Heart right ventricle (tissue), 16 donors: Measurements from ENCODE around the gene TMEM50A. TPM values are rescaled to one million over a fixed set of nuclear protein-coding genes. Genes with fewer than 3 reads are reported as not detected.
A peak's percentile ranks its signal among the peaks of the same experiment; 100 is the strongest.
"Not testable (repeated sequence)": the region's sequence is repeated elsewhere in the genome, so short reads cannot be mapped to it uniquely, and the experiment has no call there.

Source experiments
- ATAC-seq, 8 donors: fragments of 200-7000 bp; cut with Tn5 transposase; one replicate each; pipeline ENCODE4 v1.9.1; 2020; ENCODE audit warnings: mild to moderate bottlenecking in 8 of 8, moderate library complexity in 8 of 8, moderate number of reproducible peaks in 1 of 8
- DNase-seq, 2 donors: peaks; one replicate each; pipeline ENCODE4 v3.0.0-alpha.2; 2020
- H3K27ac ChIP-seq, 10 donors: fragments of 200-600 bp; sonication (generic) in 2 of 10; one replicate each; pipeline versions ENCODE4 v1.5.0 to v1.8.0; 2020 to 2022; ENCODE audit warnings: mild to moderate bottlenecking in 3 of 10
- H3K27me3 ChIP-seq, 7 donors: fragments of 200-600 bp; one replicate each; pipeline ENCODE4 v1.8.0; 2021 to 2022; ENCODE audit warnings: mild to moderate bottlenecking in 2 of 7
- H3K36me3 ChIP-seq, 9 donors: fragments of 200-600 bp; sonication (generic) in 1 of 9; one replicate each; pipeline versions ENCODE4 v1.5.0 to v1.8.0; 2020 to 2022; ENCODE audit warnings: mild to moderate bottlenecking in 2 of 9
- H3K4me1 ChIP-seq, 9 donors: fragments of 200-600 bp; sonication (generic) in 1 of 9; one replicate each; pipeline versions ENCODE4 v1.5.0 to v1.8.0; 2020 to 2022; ENCODE audit warnings: mild to moderate bottlenecking in 4 of 9
- H3K4me3 ChIP-seq, 10 donors: fragments of 200-600 bp; sonication (generic) in 2 of 10; one replicate each; pipeline versions ENCODE4 v1.5.0 to v1.8.0; 2020 to 2022; ENCODE audit warnings: mild to moderate bottlenecking in 7 of 10, moderate library complexity in 2 of 10
- H3K9me3 ChIP-seq, 11 donors: fragments of 200-600 bp in 10 of 11; sonication (generic) in 2 of 11; one replicate each; pipeline versions ENCODE4 v1.5.0 to v1.8.0; 2013 to 2022; ENCODE audit warnings: mild to moderate bottlenecking in 2 of 11, control low read depth in 1 of 11, moderate library complexity in 1 of 11
- CTCF ChIP-seq, 9 donors: fragments of 200-600 bp; sonication (generic) in 2 of 9; IDR thresholded peaks; one replicate each; pipeline versions ENCODE4 v1.5.0 to v1.8.0; 2021 to 2022; ENCODE audit warnings: antibody characterized with exemption in 9 of 9, mild to moderate bottlenecking in 5 of 9, moderate library complexity in 1 of 9
- WGBS, 2 donors: extraction: QIAGEN DNeasy Blood & Tissue Kit; methylation state at CpG; one replicate each; pipeline ENCODE4 v1.1.7; 2013; ENCODE audit warnings: inconsistent platforms in 1 of 2; 5-methylcytosine and 5-hydroxymethylcytosine counted together
- intact Hi-C, 10 donors: fragments of 100-400 bp; cut with DNase I; formaldehyde crosslinking; loops; one replicate each; pipeline versions ENCODE4 v1.11.1 to v1.14.2; 2022
- polyA plus RNA-seq, 2 donors: library from polyadenylated mRNA; stranded (reverse); fragments of 200-250 nt; gene quantifications; one replicate each; pipeline ENCODE4 v1.2.3, GENCODE V29; 2013
- total RNA-seq, 10 donors: library from RNA; stranded (reverse); fragmentation: NEBNext Ultra II Directional in 3 of 10; extraction: Animal tissue kit (Norgen Biotek cat#: 25700) in 3 of 10; gene quantifications; one replicate each; pipeline versions ENCODE4 v1.2.1 to v1.2.4, GENCODE V29; 2021 to 2023
- donor health status: Arrhythmogenic right ventricular cardiomyopathy.
- donor health status: ischemic (EF 13 %, LVEDD 7.1; RV severe dilation, severe dysfunction).
- donor health status: healthy with polysubstance abuse.
- donor health status: DM: no; HTN: yes; CAD: no.
- donor health status: DM: no; HTN: no; CAD: no.
- donor health status: ischemic (EF 25% LVEDD 6.9; RV normal size, moderate dysfunction).
- donor health status: ischemic (EF 25% LVEDD 5.7; RV mildly dilated, moderate dysfunction).
- donor health status: healthy.
- donor health status: DM: yes; HTN: yes; CAD: no.
- donor health status: Ischemic cardiomyopathy.
- donor health status: ischemic (EF 35%, LVEDD 5.7; RV mildly dilated, moderate dysfunction).
- donor health status: nonischemic (EF 11% LVEDD 7.7; RV severe dilation, severe dysfunction).
- donor health status: DM: yes; HTN: yes; CAD: no.
- donor health status: PGD.
- donor health status: ischemic (EF 29% LVEDD 5.4; RV normal size, mild dysfunction).
- donor health status: nonischemic (EF 23%, LVEDD 6.1; RV moderate dilation, normal function).

TMEM50A gene
- total and polyA plus RNA-seq, 12 donors: 69.2 to 128 (median 88.8) TPM

- DNase-seq: no peak
- H3K27ac ChIP-seq: peak overlapping the region in 1 of 10 donors; percentile 42
- ATAC-seq: no peak
- H3K36me3 ChIP-seq: peaks cover 0 to 99% (median 45%) of the 10 kb centered on the region in 9 donors
- 87 to 95% methylated on average over 1 of the region's 1 CpG for WGBS, 2 donors
- no peak for TF ChIP-seq CTCF (IDR thresholded peaks at IDR 0.05)
- no peaks in the 10 kb centered on the region for H3K9me3 ChIP-seq
- H3K4me1 ChIP-seq: peaks cover 0 to 30% (median 16%) of the 10 kb centered on the region in 9 donors
- no peak overlapping the region for H3K4me3 ChIP-seq
- intact Hi-C loops: no loop called here
- H3K27me3 ChIP-seq: no peaks in the 10 kb centered on the region
These were observed 18.7 kb downstream of the TMEM50A start for GRCh38 chr1:25356848-25357247.

- Histone ChIP-seq H3K36me3 (peaks cover 0 to 61% (median 21%) of the 10 kb centered on the region in 9 donors), H3K27ac (peak overlapping the region in 6 of 10 donors; percentile 30 to 79 (median 46)), H3K9me3 (no peaks in the 10 kb centered on the region), H3K4me3 (no peak overlapping the region), H3K27me3 (no peaks in the 10 kb centered on the region), H3K4me1 (peaks cover 0 to 30% (median 17%) of the 10 kb centered on the region in 9 donors)
- WGBS, 2 donors: 83 to 89% methylated on average over 7 of the region's 7 CpGs
- intact Hi-C loops: no loop called here
- TF ChIP-seq CTCF (IDR thresholded peaks at IDR 0.05): no peak
- DNase-seq: no peak
- ATAC-seq: peak in 3 of 8 donors; percentile 51 to 60 (median 59)
These were observed 22.8 kb downstream of the TMEM50A start for GRCh38 chr1:25360596-25361581.

- Histone ChIP-seq H3K4me1 (peaks cover 0 to 23% (median 14%) of the 10 kb centered on the region in 9 donors), H3K9me3 (no peaks in the 10 kb centered on the region), H3K27me3 (no peaks in the 10 kb centered on the region), H3K4me3 (no peak overlapping the region), H3K36me3 (peaks cover 0 to 51% (median 11%) of the 10 kb centered on the region in 9 donors), H3K27ac (peak overlapping the region in 8 of 10 donors; percentile 4 to 79 (median 42))
- 46 to 58% methylated on average over 2 of the region's 2 CpGs for WGBS, 2 donors
- intact Hi-C loops: no loop called here
- no peak for TF ChIP-seq CTCF (IDR thresholded peaks at IDR 0.05)
- no peak for DNase-seq
- no peak for ATAC-seq
These were observed 23.8 kb downstream of the TMEM50A start for GRCh38 chr1:25361901-25362300.

GRCh38 chr1:25362634-25363559, 24.8 kb downstream of the TMEM50A start:
- intact Hi-C loops, H3K27ac ChIP-seq, DNase-seq, H3K27me3 ChIP-seq, H3K9me3 ChIP-seq, H3K4me3 ChIP-seq: not testable (repeated sequence)
- peaks cover 0 to 43% (median 9%) of the 10 kb centered on the region in 9 donors for H3K36me3 ChIP-seq
- peaks cover 0 to 23% (median 13%) of the 10 kb centered on the region in 9 donors for H3K4me1 ChIP-seq
- ATAC-seq: peak in 5 of 8 donors; percentile 22 to 55 (median 35)
- WGBS, 2 donors: no CpG with 5 or more reads among the region's 17 CpGs
